Stimulated activated CD8-positive, alpha-beta memory T cell treated with anti-CD3 and anti-CD28 coated beads, Interleukin-12 subunit alpha, Interleukin-12 subunit beta, amount 100 ng/mL, for 4 hours (primary cell): ENCODE measurements around the gene GNAS.
A peak's percentile ranks its signal among the peaks of the same experiment; 100 is the strongest.

Experiments used
- DNase-seq: peaks from one replicate; pipeline ENCODE4 v3.0.0-alpha.2; 2020; ENCODE audit warnings: low read depth

GNAS gene

GRCh38 chr20:58898629-58899408, 46.3 kb downstream of the GNAS start:
- no peak for DNase-seq

- no peak for DNase-seq
These were observed 47.0 kb downstream of the GNAS start for GRCh38 chr20:58899512-58899911.

- no peak for DNase-seq
These were observed 47.9 kb downstream of the GNAS start for GRCh38 chr20:58900397-58900796.

DNA sequence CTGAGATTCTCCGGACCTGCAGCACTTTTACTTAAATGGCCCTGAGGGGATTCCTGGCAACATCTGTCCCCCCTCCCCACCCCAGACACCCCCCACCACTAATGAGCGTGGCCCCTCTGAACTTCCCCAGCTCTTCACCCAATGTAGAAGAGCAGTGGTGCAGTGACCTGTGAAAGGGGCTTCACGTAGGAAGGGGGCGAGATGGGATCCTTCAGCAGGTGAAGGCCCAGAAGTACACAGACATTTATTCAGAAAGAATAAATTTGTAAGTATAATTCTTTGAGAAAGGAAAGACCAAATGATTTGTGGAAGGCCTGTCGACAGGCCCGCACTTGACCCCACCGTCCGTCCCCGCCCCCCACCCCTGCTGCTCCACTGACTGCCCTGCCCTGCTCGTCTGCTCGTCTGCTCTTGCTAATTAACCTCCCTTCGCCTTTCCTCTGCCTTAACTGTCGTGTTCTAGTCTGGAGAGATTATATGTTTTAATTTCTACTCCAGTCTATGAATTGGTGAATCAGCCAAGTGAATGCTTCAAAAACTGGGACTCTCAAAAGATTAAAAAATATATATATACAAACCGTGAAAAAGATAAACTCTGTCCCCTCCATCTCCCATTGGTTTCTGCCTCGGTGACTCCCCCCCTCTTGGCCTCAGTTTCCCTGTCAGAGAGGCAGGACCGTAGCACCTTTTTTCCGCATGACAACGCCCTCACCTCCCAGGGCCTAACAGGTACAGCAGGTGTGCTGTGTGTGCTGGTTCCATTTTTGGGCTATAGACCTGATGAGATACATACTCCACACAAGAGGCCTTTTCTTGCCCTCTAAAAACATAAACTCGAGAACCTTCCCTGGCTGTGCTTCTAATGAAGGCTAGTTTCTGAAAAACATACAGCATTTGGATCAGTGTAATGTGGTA, 49.2 kb downstream of the GNAS start:
- no peak for DNase-seq

- no peak for DNase-seq
These were observed 51.1 kb downstream of the GNAS start for GRCh38 chr20:58903614-58904013.

DNA sequence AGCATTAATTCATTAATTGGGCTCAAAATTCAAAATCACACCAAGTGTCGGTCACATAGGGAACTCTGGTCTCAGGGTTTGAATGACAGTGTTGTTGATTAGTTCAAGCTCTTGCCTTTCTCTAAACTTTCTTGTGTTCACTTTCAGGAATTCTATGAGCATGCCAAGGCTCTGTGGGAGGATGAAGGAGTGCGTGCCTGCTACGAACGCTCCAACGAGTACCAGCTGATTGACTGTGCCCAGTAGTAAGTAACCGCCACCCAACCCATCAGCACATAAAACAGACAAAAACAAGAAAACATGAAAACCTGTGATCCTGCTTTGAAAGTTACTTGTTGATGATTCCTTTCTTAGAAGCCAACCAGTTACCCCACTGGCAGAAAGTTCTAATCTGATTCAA, 52.7 kb downstream of the GNAS start:
- no peak for DNase-seq

DNA sequence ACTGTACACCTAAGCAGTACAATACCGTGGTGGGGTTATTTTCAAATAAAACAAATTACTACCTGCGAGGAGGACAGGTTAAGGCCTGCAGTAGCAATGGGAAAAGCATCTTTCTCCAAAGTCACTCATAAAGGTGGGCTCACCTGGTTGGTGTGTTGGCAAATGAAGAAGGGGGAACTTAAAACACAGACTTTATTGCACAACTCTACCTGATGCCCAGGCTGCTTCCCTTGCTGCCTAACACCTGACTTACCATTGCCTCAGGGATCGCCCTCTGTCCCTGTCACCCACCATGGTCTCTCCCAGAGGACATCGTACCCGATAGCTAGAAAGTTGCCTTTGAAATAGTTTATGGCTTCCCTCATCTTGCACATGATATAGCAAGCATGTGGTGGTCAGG, 53.6 kb downstream of the GNAS start:
- no peak for DNase-seq

- no peak for DNase-seq
These were observed 54.4 kb downstream of the GNAS start for GRCh38 chr20:58906894-58907293.

DNA sequence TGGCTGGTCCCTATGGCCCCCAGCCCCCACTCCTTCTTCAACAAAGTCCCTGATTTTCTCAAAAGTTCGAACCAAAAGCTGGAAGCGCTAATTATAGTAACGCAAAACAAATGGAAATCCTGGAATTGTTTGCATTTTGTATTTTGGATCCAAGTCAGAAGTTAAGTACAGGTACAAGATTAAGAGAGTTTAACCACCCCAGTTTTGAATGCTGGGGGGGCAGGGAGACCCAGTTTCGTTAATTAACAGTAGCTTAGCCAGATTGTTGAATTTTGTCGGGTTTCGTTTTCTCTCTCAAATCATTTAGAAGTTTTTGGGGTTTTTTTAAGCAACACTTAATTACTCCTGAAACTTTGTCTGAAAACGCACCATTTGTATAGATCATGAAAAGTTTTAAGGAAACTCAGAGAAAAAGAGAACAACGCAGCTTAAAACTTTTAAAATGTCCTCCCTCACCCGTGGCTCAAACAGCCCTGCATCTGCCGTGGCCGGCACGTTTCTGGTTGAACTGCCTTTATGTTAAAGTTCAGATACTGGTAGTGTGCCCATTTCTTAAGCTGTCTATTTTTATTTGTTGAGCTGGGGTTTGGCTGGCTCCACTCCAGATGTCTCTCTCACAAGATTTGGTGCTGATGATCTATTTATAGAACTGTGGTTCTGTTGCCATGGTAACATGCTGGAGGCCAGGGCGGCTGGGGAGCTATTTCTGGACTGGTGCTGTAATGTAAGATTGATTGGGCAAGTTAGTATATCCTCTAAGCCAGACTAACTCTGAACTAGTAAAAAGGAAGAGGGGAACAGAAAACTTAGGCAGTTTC, 55.0 kb downstream of the GNAS start:
- DNase-seq: peak; percentile 30

- no peak for DNase-seq
These were observed 55.7 kb downstream of the GNAS start for GRCh38 chr20:58908221-58908620.

GRCh38 chr20:58908941-58909340, 56.4 kb downstream of the GNAS start:
- no peak for DNase-seq

DNA sequence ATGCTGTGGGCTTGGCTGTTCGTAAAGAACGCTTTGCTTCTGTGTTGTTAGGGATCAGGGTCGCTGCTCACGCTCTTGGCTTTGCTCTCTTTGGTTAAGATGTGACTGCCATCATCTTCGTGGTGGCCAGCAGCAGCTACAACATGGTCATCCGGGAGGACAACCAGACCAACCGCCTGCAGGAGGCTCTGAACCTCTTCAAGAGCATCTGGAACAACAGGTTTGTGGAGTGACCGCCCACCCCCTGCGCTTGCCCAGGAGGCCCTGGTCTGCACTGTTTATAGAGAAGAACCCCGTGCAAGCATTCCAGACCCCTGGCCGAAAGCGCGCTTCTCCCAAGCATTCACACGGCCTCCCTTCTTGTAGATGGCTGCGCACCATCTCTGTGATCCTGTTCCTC, 57.1 kb downstream of the GNAS start:
- no peak for DNase-seq

GRCh38 chr20:58910473-58910872, 58.0 kb downstream of the GNAS start:
- no peak for DNase-seq

- no peak for DNase-seq
These were observed 58.8 kb downstream of the GNAS start for GRCh38 chr20:58911309-58911708.

- DNase-seq: no peak
These were observed 59.5 kb downstream of the GNAS start for GRCh38 chr20:58911970-58912369.

DNA sequence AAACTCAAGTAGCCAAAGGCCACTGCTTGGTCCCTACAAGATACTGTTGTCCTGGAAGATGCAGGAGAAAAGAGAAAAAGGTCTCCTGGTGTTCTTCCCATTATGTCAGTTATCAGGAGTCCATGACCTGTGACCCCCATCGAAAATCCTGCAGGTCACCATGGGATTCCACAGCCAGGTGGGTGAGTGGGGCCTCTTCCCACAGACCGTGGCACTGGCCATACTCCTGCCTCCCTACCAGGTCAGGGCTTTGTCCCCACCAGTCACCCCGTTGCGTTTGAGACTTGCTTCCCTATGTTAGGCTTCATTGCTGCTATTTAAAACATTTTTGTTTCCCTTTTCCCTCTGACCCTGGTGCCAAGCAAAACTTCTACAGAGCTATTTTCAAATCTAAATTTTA, 60.6 kb downstream of the GNAS start:
- DNase-seq: no peak

DNA sequence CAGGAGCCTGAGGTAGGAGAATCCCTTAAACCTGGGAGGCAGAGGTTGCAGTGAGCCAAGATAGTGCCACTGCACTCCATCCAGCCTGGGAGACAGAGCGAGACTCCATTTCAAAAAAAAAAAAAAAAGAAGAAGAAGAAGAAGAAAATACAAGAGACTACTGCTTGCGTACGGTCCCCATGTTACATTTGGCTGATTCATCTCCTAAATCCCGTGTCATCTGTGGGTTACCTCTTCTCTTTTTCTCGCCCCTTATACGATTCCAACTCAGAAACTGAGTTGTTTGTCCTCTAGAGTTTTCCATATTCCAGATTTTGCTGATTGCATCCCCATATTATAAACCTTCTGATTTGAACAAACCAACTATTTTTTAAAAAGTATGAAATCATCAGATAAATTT, 66.1 kb downstream of the GNAS start:
- no peak for DNase-seq

DNA sequence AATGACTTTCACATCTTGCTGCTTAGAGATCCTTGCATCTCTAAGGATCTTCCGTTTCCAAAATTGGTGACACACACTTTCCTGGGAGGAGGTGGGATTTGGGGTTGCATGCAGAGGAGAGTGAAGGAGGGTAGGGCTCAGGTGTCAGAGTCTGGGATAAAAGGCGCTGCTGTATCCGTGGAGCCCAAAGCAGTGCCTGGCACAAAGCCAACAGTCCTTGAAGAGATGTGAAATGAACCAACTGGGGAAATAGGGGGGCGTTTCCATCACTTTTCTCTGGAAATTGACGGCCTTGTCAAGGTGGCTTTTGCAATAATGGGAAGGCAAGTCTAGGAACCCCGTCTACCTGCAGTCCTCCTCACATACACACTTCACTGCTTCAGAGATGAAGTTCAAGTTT, 69.0 kb downstream of the GNAS start:
- no peak for DNase-seq

- DNase-seq: no peak
These were observed 69.5 kb downstream of the GNAS start for GRCh38 chr20:58922036-58922435.

DNA sequence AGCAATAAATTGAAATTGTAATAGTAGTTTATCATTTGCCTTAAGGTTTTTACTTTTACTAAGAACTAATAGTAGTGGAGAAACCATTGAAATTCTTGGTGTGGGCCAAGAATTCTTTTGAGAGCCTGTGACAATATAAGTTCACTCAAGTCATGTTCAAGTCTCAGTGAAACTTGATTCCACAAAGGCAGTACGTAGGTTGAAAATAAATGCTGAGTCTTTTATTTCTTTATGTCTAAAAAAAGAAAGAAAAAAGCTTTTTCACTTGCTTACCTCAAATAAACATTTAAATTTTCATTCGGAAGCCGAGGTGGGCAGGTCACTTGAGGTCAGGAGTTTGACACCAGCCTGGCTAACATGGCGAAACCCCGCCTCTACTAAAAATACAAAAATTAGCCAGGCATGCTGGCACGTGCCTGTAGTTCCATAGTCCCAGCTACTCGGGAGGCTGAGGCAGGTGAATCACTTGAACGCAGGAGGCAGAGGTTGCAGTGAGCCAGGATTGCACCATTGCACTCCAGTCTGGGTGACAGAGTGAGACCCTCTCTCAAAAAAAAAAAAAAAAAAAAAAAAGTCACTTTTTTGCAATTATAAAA, 70.7 kb downstream of the GNAS start:
- no peak for DNase-seq

DNA sequence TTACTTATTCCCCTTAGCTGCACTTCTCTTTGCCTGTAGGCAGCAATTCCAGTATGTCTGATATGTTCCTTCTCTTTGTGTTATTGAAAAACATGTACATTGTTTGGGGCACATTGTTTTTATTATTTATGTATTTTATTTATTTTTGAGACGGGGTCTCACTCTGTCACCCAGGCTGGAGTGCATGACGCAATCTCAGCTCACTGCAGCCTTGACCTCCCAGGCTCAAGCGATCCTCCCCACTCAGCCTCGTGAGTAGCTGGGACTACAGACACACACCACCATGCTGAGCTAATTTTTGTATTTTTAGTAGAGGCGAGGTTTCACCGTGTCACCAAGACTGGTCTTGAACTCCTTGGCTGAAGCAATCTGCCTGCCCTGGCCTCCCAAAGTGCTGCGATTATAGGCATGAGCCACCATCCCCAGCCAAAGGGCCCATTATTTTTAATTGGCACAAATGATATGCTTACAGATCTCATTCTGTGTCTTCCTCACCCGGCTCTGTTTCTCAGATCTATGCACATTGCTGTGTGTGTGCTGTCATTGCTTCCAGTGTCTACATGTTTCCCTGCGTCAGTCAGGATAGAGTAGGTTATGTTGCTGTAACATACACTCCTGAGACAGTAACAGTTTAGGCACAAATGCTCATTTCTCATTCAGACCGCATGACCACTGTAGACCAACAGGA, 74.4 kb downstream of the GNAS start:
- DNase-seq: no peak
